ENCODE measurements around the gene ABHD4.
A peak's percentile ranks its signal among the peaks of the same experiment; 100 is the strongest.

Gene ABHD4, protein sequence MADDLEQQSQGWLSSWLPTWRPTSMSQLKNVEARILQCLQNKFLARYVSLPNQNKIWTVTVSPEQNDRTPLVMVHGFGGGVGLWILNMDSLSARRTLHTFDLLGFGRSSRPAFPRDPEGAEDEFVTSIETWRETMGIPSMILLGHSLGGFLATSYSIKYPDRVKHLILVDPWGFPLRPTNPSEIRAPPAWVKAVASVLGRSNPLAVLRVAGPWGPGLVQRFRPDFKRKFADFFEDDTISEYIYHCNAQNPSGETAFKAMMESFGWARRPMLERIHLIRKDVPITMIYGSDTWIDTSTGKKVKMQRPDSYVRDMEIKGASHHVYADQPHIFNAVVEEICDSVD

DNA sequence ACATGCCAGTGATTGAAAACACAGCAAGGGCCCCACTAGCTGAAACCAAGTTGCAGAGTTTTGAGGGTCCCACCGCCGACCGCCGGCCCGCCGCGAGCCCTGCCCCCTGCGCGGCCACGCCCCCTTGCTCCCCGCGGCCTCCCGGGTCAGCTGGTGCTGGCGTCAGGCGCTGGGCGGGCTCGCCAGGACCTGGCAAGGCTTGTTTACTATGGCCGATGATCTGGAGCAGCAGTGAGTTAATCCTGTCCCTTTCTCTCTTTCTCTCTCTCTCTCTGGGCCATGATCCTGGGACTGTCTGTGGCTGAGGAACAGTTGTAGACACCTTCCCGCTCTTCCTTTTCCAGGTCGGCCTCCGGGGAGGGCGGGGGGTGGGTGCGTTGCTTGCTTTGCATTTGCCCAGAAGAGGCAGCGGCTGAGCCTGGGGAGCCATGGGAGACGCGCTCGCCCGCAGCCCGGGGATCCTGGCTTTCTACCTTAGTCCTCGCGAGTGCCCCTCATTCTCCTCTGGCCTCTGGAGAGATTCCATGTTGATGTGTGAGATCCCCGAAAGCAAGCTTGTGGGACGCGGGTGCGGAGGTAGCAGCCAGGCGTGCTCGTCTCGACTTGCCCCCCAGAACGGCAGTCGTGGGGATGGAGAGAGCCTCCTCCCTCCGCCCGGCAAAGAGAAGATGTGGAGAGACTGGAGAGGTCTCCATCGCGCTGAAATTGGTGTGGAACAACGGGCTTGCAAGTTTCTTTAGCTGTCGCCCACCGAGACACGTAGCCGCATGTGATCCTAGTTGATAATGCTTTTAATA lies at the start of gene ABHD4:
Gene ABHD4 (plus strand): TSS at position 202 of the 797 bp plus-strand sequence. CDS start 7 bp downstream, at position 209.
- DNase-seq: peak; percentile 62

DNA sequence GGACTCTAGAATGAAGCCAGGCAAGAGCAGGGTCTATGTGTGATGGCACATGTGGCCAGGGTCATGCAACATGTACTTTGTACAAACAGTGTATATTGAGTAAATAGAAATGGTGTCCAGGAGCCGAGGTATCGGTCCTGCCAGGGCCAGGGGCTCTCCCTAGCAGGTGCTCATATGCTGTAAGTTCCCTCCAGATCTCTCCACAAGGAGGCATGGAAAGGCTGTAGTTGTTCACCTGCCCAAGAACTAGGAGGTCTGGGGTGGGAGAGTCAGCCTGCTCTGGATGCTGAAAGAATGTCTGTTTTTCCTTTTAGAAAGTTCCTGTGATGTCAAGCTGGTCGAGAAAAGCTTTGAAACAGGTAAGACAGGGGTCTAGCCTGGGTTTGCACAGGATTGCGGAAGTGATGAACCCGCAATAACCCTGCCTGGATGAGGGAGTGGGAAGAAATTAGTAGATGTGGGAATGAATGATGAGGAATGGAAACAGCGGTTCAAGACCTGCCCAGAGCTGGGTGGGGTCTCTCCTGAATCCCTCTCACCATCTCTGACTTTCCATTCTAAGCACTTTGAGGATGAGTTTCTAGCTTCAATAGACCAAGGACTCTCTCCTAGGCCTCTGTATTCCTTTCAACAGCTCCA lies 48.7 kb upstream of the ABHD4 start:
- no peak for DNase-seq

DNA sequence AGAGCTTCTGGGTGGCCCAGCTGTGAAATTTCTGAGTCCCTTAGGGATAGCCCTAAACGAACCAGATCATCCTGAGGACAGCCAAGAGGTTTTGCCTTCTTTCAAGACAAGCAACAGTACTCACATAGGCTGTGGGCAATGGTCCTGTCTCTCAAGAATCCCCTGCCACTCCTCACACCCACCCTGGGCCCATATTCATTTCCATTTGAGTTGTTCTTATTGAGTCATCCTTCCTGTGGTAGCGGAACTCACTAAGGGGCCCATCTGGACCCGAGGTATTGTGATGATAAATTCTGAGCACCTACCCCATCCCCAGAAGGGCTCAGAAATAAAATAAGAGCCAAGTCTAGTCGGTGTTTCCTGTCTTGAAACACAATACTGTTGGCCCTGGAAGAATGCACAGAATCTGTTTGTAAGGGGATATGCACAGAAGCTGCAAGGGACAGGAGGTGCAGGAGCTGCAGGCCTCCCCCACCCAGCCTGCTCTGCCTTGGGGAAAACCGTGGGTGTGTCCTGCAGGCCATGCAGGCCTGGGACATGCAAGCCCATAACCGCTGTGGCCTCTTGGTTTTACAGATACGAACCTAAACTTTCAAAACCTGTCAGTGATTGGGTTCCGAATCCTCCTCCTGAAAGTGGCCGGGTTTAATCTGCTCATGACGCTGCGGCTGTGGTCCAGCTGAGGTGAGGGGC lies 48.0 kb upstream of the ABHD4 start:
- peak; percentile 81 for DNase-seq

DNA sequence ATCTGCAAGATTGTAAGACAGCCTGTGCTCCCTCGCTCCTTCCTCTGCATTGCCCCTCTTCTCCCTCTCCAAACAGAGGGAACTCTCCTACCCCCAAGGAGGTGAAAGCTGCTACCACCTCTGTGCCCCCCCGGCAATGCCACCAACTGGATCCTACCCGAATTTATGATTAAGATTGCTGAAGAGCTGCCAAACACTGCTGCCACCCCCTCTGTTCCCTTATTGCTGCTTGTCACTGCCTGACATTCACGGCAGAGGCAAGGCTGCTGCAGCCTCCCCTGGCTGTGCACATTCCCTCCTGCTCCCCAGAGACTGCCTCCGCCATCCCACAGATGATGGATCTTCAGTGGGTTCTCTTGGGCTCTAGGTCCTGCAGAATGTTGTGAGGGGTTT lies 46.5 kb upstream of the ABHD4 start:
- no peak for DNase-seq

DNA sequence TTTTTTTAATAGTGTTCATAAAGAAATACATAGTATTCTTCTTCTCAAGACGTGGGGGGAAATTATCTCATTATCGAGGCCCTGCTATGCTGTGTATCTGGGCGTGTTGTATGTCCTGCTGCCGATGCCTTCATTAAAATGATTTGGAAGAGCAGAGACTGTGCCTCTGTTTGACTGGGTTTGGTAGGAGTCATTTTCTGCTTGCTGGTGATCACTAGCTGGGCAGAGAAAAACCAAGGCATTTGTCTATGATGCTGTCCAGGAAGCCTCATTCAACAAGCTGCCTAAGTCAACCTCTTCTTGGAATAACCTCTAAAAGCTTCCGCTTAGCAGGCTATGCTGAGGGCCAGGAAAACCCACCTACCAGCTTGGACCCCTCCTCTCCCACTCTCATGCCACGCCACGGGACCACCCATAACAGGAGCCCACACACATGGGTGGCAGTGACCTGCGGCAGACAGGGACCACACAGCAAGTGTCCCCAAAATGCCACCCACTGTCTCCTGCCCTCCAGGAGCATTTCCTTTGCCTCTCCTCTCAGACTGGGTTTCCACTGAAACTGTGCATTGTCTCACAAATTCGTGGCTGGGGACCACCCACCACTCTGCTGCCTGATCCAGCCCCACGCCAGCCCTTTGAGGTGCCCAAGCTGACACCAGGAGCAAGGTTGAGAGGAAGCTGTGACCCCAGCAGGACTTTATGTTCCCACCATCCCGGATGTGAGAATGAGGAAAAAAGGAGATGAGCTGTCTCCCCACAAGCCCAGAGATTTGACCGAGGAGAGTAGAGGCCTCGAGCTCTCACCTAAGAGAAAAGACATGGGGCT lies 45.9 kb upstream of the ABHD4 start:
- no peak for DNase-seq

DNA sequence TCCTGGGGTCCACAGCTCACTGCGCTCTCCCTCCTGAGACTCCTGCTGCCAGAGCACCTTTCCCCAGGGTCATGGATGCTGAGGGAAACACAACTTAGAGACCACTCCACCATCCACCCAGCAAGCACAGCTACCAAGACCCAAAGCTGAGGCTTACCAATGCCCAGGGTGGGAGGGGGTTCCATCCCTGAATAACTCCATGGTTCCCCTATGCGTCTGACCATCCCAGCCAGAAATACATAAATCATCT lies 45.3 kb upstream of the ABHD4 start:
- DNase-seq: no peak

DNA sequence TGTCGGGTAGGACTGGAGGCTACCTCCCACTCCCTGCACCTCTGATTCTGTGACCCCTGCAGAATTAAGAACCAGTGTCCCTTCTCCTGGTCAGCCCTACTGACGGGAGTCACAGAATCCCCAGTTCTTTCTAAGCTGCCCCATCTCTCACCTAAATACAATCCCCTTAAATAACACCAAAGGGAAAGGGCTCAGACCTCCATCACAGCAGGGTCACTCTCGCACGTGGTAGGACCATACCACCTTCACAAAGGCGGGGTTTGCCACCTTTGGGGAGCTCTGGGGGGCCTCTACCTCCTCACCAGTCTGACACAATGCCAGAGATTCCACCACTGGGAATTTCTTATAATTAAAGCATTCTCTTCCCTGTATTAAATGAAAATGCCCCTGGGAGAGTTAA lies 44.7 kb upstream of the ABHD4 start:
- peak; percentile 22 for DNase-seq

DNA sequence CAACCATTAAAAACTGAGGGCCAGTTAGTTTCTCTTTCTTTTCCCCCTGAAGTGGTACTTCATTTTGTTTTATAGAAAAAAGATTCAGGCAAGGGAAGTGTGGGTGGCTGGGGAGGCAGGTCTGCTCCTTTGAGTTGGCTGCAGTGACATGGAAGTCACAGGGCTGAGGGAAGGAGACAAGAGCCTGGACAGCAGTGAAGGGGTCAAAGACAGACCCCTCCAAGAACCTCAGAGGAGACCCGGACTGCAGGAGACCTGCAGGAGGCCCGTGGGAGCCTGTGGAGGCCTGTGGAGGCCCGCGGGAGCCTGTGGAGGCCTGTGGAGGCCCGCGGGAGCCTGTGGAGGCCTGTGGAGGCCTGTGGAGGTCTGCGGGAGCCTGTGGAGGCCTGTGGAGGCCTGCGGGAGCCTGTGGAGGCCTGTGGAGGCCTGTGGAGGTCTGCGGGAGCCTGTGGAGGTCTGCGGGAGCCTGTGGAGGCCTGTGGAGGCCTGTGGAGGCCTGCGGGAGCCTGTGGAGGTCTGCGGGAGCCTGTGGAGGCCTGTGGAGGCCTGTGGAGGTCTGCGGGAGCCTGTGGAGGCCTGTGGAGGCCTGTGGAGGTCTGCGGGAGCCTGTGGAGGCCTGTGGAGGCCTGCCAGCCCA lies 44.1 kb upstream of the ABHD4 start:
- DNase-seq: peak; percentile 39

DNA sequence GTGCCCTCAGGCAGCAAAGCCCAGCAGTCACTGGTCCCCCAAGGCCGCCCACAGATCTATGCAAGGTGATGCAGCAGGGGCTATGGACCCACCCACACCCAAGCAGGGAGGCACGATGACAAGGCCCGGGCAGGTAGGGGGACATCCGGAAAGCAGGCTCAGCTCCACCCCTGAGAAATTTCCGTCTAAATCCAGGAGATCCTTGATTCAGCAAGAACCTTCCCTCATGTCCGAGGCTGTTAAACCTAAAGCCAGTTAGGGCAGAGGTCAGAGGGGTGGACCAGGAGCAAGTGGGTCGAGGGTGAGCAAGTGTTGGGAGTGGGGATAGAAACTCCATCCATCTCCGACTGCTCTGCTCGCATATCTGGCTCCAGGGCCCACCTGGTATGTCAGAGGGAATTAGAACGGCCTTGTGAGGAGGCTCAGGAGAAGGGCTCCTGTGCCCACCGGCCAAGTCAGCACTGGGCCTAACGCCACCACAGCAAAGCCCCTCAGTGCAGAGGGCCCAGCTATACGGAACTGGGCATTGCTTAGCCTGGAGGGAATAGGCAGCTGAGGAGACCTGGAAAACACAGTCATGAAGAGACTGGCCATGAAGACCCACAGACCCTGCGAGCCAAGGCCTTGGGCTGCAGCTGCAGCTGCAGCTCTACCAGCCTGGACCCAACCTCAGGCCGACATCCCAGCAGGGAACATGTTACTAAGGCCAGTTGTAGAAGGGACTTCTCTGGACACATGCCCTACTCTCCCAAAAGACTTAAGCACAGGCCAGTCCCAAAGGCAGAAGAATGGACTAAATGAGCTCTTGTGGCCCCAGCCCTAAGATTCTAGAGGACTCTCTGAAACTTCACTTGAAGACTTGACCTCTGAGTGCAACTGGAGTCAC lies 43.4 kb upstream of the ABHD4 start:
- DNase-seq: peak; percentile 52

DNA sequence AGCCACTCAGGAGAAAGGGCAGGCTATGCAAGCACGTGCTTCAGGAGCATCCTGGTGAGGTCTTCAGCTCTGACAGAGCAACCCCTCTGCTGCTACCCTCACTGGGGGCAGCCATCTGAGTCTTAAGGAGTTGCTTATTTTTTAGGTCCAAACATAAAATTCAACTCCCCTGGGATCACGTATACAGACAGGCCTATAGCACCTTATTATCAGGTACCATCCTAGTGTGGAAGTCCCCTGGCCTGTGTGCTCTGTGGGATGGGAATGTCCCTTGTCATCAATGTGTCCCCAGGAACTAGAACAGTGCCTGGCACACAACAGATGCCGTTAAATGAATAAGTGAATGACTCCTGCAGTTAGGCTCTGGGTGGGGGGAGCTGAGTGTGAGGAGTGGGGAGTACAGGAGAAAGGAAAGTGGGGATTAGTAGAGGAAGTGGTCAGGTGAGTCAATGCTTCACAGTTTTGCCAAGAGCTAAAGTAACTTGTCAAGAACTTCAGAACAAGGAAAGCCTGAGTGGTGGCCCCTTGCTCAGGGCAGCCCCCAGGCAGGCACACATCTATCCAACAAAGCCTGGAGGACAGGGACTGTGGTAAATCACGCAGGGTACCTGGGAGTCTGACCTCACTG lies 42.6 kb upstream of the ABHD4 start:
- peak; percentile 85 for DNase-seq

DNA sequence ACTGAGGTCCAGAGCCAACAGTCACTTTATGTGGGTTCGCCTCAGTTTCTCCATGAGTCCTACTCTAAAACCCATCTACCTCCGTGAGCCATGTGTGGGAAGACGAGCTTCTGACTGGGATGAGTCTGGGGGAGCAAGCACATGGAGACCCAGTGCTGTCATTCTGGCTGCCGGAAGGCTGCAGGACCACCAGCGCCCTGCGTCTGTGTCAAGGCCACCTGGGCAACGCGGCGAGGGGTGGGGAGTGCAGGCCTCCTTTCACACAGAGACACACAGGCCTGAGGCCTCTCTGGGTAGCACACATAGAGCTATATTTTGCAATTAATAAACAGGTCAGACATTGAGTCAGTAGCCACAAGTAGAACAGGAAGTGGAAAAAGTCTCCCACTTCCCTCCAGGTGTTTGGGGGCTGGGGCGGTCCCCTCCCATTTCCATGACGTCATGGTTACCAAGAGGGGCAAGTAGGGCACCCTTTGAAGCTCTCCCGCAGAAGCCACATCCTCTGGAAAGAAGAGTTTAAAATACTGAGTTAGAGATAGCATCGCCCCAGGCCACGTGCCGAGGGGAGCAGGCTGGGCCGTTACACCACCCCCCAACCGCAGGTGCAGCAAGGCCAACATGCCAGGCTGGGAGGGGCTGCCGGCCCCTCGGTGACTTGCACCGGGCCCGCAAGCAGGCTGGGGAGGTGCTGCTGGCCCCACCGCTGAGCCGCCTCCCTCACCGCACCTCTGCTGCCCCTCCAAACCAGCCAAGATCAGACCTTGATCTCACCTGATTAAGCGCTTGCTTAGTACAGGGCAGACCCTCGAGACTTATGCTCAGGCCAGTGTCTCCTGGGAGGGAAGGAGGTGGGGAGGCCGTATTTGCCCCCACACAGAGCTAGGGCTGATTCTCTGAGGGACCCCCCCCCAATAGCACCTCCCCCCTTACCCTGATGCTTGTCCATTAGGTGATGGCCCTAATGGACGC lies 41.8 kb upstream of the ABHD4 start:
- peak; percentile 98 for DNase-seq

DNA sequence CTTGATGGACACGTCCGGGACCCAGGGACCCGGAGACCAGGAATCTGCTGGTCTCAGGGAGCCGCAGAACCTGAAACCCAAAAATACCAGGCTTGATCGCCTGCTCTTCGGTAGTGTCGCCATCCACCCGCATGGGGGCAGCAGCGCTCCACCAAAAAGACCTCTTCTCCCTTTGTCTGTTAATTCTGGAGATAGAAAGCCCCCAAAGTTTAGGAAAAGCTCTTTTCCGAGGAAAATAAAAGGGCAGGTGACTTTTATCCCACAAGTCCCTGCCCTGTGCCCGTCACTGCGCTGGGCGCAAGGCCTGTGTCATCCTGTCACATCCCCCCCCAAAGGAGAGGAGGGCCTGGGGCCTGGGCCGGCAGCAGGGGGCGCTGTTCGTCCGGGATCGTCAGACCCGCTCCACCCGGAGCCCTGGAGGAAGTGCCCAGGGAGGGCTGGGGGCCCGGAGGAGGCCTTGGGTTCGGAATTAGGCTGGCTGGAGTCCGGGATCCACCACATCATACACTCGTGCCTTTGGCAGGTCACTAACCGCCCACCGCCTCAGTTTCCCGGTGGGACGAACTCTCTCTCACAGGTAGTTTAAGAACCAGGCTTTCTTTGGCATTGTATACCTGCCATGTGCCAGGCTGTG lies 41.0 kb upstream of the ABHD4 start:
- DNase-seq: peak; percentile 96

DNA sequence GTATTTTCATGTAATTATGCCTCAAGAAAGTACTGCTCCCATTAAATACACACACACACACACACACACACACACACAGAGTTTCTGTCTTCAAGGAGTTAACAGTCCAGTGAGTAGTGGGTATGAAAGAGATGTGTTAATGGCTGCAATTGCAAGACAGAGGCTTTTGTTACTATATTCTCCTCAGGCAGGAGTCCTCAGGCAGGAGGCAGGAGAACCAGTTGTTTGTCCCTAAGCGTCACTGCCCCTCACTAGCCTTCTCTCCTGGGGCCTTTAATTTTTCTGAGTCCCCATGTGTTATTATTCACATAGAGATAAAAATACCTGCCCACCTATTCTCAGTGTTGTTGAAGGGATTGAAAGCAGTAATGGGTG lies 40.3 kb upstream of the ABHD4 start:
- DNase-seq: no peak

DNA sequence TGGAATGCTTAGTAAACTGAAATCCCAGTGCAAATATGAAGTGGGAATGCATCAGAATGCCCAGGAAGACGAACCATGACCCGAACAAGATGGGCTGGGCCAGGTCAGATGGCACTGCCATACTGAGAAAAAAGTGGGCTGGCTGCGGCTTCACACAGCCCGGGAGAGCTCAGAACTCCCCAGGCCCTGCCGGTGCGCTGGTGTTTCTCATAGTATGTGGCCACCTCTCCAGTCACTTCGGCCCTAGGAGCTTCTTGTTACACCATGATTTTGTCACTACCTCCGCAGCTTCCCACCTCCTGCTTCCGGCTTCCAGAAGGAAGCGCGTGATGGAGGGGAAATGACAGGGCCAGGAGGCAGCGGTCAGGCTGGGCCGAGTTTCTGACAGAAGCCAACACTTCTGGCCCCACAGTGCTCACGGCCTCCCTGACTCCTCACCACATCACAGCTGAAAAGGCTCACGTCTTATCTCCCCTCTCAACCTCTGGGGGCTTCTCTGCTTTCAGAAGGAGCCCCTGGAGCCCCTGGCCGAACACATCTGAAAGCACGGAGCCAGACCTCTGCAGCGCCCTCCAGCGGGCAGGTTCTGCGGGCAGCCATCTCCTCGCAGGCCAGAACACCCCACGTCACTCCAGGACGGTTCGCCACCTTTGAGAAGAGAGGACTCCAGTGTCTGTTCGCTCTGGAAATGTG lies 39.7 kb upstream of the ABHD4 start:
- peak; percentile 80 for DNase-seq

DNA sequence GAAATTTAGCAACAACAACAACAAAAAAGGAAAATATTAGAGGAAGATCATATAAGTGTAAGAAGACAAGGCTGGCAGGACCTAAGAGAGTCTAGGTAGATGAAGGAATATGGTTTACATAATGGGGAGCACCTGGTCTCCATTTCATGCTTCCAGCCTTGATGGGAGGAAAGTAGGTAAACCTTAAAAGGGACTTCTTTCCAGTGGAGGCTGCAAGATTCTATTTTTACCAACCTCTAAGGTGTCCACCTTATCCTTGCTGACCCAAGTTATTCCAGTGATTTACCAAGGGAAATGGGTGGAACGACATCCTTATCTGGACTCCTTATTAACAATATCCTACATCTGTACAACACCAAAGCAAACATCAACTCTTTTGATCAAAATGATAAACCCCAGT lies 39.1 kb upstream of the ABHD4 start:
- DNase-seq: no peak

DNA sequence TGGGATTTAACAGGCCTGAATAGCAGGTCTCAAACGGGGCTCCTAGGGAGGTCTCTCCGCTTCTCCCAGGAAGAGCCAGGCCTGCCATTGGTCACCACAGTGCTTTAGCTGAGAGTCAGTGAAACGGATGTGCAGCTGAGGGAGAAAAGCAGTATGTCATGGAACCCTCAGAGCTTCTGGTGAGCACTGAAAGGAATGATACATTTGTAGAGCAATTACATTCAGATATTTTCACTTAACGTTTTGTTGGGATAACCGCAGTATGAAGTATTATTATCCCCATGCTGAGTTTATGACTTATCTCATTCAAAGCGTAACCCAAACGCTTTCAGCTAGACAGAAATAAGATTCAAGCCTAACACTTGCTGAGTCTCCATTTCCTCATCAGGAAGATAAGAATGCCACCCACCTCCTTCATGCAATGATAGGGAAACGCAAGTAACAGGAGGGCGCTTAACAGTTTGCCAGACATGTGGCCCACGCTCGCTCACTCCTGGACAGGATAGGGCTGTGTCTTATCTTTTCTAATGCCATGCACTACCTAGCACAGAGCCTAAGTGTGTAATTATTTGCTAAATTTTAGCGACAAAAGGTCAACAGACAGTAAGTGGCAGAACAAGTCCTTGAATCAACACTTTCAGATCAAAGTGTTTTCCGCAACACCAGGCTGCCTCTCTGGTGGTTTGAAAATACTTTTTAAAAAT lies 37.3 kb upstream of the ABHD4 start:
- DNase-seq: peak; percentile 60

DNA sequence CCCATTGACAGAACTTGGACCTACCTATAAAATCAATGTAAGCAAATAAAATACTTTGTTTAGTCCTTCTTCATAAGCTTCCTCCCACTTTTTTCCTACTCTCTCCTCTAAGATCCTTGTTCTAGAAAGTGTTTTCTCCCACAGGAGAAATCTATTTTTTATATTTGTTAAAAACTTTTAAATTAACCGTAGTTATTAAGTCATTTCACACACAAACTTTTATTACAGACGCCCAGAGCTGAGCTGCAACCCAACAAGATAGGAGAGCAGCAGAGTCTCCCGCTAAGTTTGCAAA lies 36.8 kb upstream of the ABHD4 start:
- no peak for DNase-seq
